MG63 (cell line): ENCODE measurements around the gene HNRNPUL1. TPM values are rescaled to one million over a fixed set of nuclear protein-coding genes. Genes with fewer than 3 reads are reported as not detected.
"Not testable (repeated sequence)": the region's sequence is repeated elsewhere in the genome, so short reads cannot be mapped to it uniquely, and the experiment has no call there.

Experiments used
- DNase-seq: peaks from one replicate; pipeline ENCODE4 v3.0.0-alpha.2; 2020
- H3K27me3 ChIP-seq: fragments of 250-450 bp; sonication (Bioruptor Pico); 2 replicates; pipeline ENCODE4 v1.5.1; 2020; ENCODE audit warnings: mild to moderate bottlenecking, moderate library complexity
- H3K36me3 ChIP-seq: fragments of 250-450 bp; sonication (Bioruptor Pico); 2 replicates; pipeline ENCODE4 v1.5.1; 2020; ENCODE audit warnings: mild to moderate bottlenecking, moderate library complexity
- H3K4me3 ChIP-seq: fragments of 250-450 bp; sonication (Bioruptor Pico); 2 replicates; pipeline ENCODE4 v1.5.1; 2020; ENCODE audit warnings: mild to moderate bottlenecking, moderate library complexity
- H3K9me3 ChIP-seq: fragments of 250-450 bp; sonication (Bioruptor Pico); 2 replicates; pipeline ENCODE4 v1.5.1; 2020; ENCODE audit warnings: mild to moderate bottlenecking, moderate library complexity
- total RNA-seq: library from RNA; depleted of rRNA; stranded (reverse); fragments of >200 nt; shearing (Covaris generic); gene quantifications from 2 replicates; pipeline ENCODE4 v1.2.3, GENCODE V29; 2014; ENCODE audit warnings: low replicate concordance

HNRNPUL1 gene
- total RNA-seq, 1 experiment from 2014 or later: 151 TPM

DNA sequence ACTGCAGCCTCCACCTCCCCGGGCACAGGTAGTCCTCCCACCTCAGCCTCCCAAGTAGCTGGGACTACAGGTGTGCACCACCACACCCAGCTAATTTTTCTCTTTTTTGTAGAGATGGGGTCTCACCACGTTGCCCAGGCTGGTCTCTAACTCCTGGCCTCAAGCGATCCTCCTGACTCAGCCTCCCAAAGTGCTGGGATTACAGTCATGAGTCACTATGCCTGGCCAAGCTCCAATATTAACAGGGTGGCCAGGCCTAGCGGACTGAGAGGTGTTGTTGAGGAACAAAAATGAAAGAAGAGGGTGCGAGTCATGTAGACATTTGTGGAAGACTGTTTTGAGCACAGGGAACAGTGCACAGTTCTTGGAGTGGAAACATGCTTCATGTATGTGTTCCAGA, 34.8 kb upstream of the HNRNPUL1 start:
- not testable (repeated sequence) for H3K9me3 ChIP-seq, H3K27me3 ChIP-seq, H3K4me3 ChIP-seq
- peak; percentile 69 for DNase-seq
- H3K36me3 ChIP-seq: peaks cover 92% of the 10 kb centered on the region

- no peaks in the 10 kb centered on the region for H3K27me3 ChIP-seq
- H3K36me3 ChIP-seq: peaks cover 92% of the 10 kb centered on the region
- H3K4me3 ChIP-seq: no peak overlapping the region
- DNase-seq: no peak
- H3K9me3 ChIP-seq: no peaks in the 10 kb centered on the region
Measured at GRCh38 chr19:41230067-41230857, 33.9 kb upstream of the HNRNPUL1 start.

GRCh38 chr19:41232686-41233085, 31.5 kb upstream of the HNRNPUL1 start:
- Histone ChIP-seq H3K27me3 (no peaks in the 10 kb centered on the region), H3K4me3 (no peak overlapping the region), H3K9me3 (no peaks in the 10 kb centered on the region), H3K36me3 (peaks cover 96% of the 10 kb centered on the region)
- no peak for DNase-seq

GRCh38 chr19:41233748-41234240, 30.4 kb upstream of the HNRNPUL1 start:
- Histone ChIP-seq H3K36me3 (peaks cover 96% of the 10 kb centered on the region), H3K9me3 (no peaks in the 10 kb centered on the region), H3K27me3 (no peaks in the 10 kb centered on the region), H3K4me3 (no peak overlapping the region)
- DNase-seq: no peak

GRCh38 chr19:41234512-41235168, 29.5 kb upstream of the HNRNPUL1 start:
- Histone ChIP-seq H3K36me3 (peaks cover 96% of the 10 kb centered on the region), H3K9me3 (no peaks in the 10 kb centered on the region), H3K4me3 (no peak overlapping the region), H3K27me3 (no peaks in the 10 kb centered on the region)
- DNase-seq: no peak

- Histone ChIP-seq H3K36me3 (peaks cover 94% of the 10 kb centered on the region), H3K4me3 (no peak overlapping the region), H3K27me3 (no peaks in the 10 kb centered on the region), H3K9me3 (no peaks in the 10 kb centered on the region)
- DNase-seq: no peak
Measured at GRCh38 chr19:41235480-41235879, 28.7 kb upstream of the HNRNPUL1 start.

- Histone ChIP-seq H3K27me3 (no peaks in the 10 kb centered on the region), H3K9me3 (no peaks in the 10 kb centered on the region), H3K4me3 (no peak overlapping the region), H3K36me3 (peaks cover 94% of the 10 kb centered on the region)
- DNase-seq: no peak
Measured at GRCh38 chr19:41238244-41238643, 25.9 kb upstream of the HNRNPUL1 start.

DNA sequence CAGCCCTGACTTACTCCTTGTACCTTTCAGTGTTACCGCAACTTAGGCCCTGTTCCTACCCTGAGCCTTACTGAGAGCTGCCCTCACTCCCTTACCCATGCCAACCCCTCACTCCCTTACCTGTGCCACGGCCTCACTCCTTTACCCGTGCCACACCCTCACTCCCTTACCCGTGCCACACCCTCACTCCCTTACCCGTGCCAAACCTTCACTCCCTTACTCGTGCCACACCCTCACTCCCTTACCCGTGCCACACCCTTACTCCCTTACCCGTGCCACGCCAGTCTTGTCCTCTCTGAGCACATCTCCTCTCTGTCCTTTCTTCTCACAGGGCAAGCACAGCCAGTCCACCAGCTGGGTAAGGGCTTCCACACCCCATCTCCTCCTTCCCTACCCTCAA, 24.8 kb upstream of the HNRNPUL1 start:
- H3K36me3 ChIP-seq: peaks cover 96% of the 10 kb centered on the region
- H3K27me3 ChIP-seq: no peaks in the 10 kb centered on the region
- no peak for DNase-seq
- H3K4me3 ChIP-seq: no peak overlapping the region
- no peaks in the 10 kb centered on the region for H3K9me3 ChIP-seq

DNA sequence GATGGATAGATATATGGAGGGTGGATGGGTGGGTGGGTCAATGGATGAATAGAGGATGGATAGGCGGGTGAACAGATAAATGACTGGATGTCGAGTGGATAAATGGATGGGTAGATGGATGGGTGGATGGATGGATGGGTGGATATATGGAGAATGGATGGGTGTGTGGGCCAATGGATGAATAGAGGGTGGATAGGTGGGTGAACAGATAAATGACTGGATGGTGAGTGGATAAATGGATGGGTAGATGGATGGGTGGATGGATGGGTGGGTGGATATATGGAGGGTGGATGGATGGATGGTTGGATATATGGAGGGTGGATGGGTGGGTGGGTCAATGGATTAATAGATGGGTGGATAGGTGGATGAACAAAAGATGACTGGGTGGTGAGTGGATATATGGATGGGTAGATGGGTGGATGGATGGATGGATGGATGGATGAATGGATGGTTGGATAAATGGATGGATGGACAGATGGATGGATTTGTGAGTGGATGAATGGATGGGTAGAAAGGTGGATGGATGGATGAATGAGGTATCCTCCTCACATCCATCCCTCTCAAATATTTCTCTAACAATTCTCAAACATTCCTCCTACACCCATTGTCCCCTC, 24.1 kb upstream of the HNRNPUL1 start:
- Histone ChIP-seq H3K4me3 (no peak overlapping the region), H3K36me3 (peaks cover 96% of the 10 kb centered on the region), H3K9me3 (no peaks in the 10 kb centered on the region), H3K27me3 (no peaks in the 10 kb centered on the region)
- DNase-seq: no peak

DNA sequence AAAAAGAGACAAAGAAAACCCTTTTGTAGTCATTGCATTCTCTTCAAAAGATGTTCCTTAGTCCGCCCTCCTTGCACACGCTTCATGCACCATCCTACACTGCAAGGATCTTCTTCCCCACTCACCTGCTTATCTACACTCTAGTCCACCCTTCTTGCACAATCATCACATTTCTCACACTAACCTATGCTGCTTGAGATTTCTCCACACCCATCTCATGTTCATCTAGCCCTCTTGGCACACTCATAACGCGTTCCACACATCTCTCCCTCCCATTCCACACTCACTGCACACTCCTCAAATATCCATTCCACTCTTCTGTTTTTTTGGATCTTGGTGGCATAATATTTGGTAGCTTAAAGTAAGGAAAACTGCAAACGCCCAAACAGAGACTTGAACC, 22.3 kb upstream of the HNRNPUL1 start:
- Histone ChIP-seq H3K36me3 (peaks cover 94% of the 10 kb centered on the region), H3K27me3 (no peaks in the 10 kb centered on the region), H3K4me3 (no peak overlapping the region), H3K9me3 (no peaks in the 10 kb centered on the region)
- no peak for DNase-seq

DNA sequence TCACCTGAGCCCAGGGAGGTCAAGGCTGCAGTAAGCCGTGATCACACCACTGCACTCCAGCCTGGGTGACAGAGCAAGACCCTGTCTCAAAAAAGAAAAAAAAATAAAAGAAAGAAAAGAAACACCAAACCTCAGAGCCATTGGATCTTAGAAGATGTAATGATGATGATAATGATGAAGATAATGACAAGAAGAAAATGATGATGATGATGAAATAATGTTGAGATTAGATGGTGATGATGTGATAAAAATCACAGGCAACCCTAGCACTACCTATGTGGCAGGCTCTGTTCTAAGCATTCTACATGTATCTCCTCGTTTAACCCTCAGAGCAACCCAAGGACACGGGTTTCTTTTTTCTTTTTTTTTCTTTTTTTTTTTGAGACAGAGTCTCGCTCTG, 20.1 kb upstream of the HNRNPUL1 start:
- peaks cover 92% of the 10 kb centered on the region for H3K36me3 ChIP-seq
- H3K27me3 ChIP-seq: no peaks in the 10 kb centered on the region

DNA sequence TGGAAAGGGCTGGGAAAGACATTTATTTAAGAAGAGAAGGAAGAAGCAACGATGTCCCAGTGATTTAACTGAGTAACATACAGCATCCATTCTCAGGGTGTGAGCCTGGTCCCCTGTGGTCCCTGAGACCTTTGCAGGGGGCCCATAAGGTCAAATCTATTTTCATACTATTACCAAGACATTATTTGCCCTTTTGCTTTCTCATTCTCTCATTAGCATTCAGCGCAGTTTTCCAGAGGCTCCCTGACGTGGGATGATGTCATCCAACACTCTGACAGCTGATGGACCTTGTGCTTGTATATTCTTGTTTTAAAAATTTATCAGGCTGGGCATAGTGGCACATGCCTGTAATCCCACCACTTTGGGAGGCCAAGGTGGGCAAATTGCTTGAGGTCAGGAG, 18.3 kb upstream of the HNRNPUL1 start:
- DNase-seq: no peak
- no peaks in the 10 kb centered on the region for H3K9me3 ChIP-seq
- H3K4me3 ChIP-seq: no peak overlapping the region
- peaks cover 93% of the 10 kb centered on the region for H3K36me3 ChIP-seq
- no peaks in the 10 kb centered on the region for H3K27me3 ChIP-seq

More for the DNA sequence above, 20.1 kb upstream of the HNRNPUL1 start:
- no peak for DNase-seq
- Histone ChIP-seq H3K9me3 (no peaks in the 10 kb centered on the region), H3K4me3 (no peak overlapping the region)

- H3K36me3 ChIP-seq: peaks cover 91% of the 10 kb centered on the region
- H3K4me3 ChIP-seq: no peak overlapping the region
- H3K9me3 ChIP-seq: no peaks in the 10 kb centered on the region
- H3K27me3 ChIP-seq: no peaks in the 10 kb centered on the region
- DNase-seq: no peak
Measured at GRCh38 chr19:41248895-41249294, 15.3 kb upstream of the HNRNPUL1 start.

DNA sequence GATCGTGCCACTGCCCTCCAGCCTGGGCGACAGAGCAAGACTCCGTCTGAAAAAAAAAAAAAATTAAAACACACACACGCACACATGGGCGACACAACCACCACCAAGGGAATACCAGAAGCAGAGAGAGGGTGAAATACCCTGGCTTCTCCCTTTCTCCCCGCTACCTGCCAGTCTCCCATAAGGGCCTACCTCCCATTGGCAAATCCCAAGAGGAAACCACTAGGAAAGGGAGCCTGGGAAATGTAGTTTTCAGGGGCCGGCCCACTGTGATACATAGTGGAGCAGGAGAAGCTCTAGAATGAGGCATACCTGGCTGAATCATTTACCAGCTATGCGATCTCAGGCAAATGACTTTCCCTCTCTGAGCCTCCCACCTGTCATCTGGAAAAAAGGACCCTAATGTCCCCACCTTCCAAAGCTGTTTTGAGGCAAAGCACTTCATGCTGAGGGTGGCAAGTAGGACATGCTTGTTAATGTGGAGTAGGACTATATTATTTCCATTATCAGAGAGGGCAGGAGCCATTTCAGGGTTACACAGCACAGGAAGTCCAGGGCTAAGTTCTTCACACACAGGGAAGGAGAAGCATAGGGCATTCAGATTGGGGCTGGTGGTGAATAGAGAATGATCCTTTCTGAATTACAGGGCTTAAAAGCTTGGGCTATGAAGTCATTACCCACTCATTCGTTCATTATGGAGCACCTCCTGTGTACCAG, 14.3 kb upstream of the HNRNPUL1 start:
- no peaks in the 10 kb centered on the region for H3K27me3 ChIP-seq
- peaks cover 91% of the 10 kb centered on the region for H3K36me3 ChIP-seq
- no peaks in the 10 kb centered on the region for H3K9me3 ChIP-seq
- H3K4me3 ChIP-seq: no peak overlapping the region
- DNase-seq: no peak

DNA sequence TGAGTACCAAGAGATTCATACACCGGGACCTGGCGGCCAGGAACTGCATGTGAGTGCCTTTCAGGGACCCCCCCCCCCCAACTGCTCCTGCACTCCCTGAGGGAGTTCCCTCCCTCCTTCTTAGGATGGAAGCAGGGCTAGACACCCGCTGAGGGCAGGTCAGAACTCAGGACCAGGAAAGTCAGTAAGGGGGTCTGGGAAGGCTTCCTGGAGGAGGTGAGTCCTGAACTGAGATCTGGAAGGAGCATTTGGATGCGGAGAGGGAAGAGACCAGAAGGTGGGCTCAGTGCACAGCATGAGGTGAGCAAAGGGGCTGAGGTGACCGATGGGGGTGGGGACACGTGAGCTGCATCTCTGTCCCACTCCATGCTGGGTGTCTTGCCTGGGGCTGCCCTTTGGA, 10.5 kb upstream of the HNRNPUL1 start:
- no peak for DNase-seq
- Histone ChIP-seq H3K36me3 (peaks cover 98% of the 10 kb centered on the region), H3K9me3 (no peaks in the 10 kb centered on the region), H3K27me3 (no peaks in the 10 kb centered on the region), H3K4me3 (no peak overlapping the region)

DNA sequence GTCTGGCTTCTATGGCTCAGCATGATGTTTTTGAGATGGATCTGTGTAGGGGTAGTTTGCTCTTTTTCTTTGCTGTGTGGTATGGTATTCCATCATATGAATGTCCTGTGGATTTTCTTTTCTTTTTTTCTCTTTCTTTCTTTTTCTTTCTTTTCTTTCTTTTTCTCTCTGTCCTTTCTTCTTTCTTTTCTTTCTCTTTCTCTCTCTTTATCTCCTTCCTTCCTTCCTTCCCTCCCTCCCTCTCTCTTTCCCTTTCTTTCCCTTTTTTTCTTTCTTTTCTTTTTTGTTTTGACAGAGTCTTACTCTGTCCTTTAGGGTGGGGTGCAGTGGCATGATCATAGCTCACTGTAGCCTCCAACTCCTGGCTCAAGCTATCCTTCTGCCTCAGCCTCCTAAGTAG, 9.0 kb upstream of the HNRNPUL1 start:
- H3K27me3 ChIP-seq: no peaks in the 10 kb centered on the region
- peaks cover 97% of the 10 kb centered on the region for H3K36me3 ChIP-seq
- H3K9me3 ChIP-seq: no peaks in the 10 kb centered on the region
- H3K4me3 ChIP-seq: no peak overlapping the region
- no peak for DNase-seq
